Measurements from ENCODE around the gene NOP14.
"Not testable (repeated sequence)": the region's sequence is repeated elsewhere in the genome, so short reads cannot be mapped to it uniquely, and the experiment has no call there.

NOP14 gene

GRCh38 chr4:2950221-2950989, 12.8 kb downstream of the NOP14 start:
- DNase-seq (ENCODE audit: insufficient read length, low spot score) = no peak
- 0 out of 2 replicates have a peak, but pooled peaks have one; percentile 20 for TF ChIP-seq POLR2A (IDR thresholded peaks at IDR 0.05; ENCODE audit: low read depth, low read length)
- no peak for TF ChIP-seq POU2F2 (IDR thresholded peaks at IDR 0.05; ENCODE audit: low read depth, low read length)
- no peak for TF ChIP-seq POLR2AphosphoS5 (IDR thresholded peaks at IDR 0.05; ENCODE audit: low read depth, low read length)
- no peak for TF ChIP-seq PAX5 (IDR thresholded peaks at IDR 0.05; ENCODE audit: insufficient read depth, low read length, severe bottlenecking)
- TF ChIP-seq TAF1 (IDR thresholded peaks at IDR 0.05; ENCODE audit: low read depth, low read length) = no peak
- FAIRE-seq = no peak

- TF ChIP-seq SPI1 (IDR thresholded peaks at IDR 0.05; ENCODE audit: low read depth, low read length) = no peak
- no peak for TF ChIP-seq POLR2A (IDR thresholded peaks at IDR 0.05; ENCODE audit: low read depth, low read length)
- DNase-seq (ENCODE audit: insufficient read length, low spot score) (no peak), FAIRE-seq (no peak)
Observed at GRCh38 chr4:2949782-2950125, 13.5 kb downstream of the NOP14 start.

GRCh38 chr4:2948895-2949781, 14.1 kb downstream of the NOP14 start:
- FAIRE-seq (no peak), DNase-seq (ENCODE audit: insufficient read length, low spot score) (no peak)
- TF ChIP-seq SPI1 (IDR thresholded peaks at IDR 0.05; ENCODE audit: low read depth, low read length) = no peak
- TF ChIP-seq PAX5 (IDR thresholded peaks at IDR 0.05; ENCODE audit: insufficient read depth, low read length, severe bottlenecking) = no peak
- TF ChIP-seq POLR2AphosphoS5 (IDR thresholded peaks at IDR 0.05; ENCODE audit: low read depth, low read length) = no peak
- no peak for TF ChIP-seq TAF1 (IDR thresholded peaks at IDR 0.05; ENCODE audit: low read depth, low read length)
- no peak for TF ChIP-seq POU2F2 (IDR thresholded peaks at IDR 0.05; ENCODE audit: low read depth, low read length)
- no peak for TF ChIP-seq POLR2A (IDR thresholded peaks at IDR 0.05; ENCODE audit: low read depth, low read length)

- FAIRE-seq (no peak), DNase-seq (ENCODE audit: insufficient read length, low spot score) (no peak)
- TF ChIP-seq POLR2AphosphoS5 (IDR thresholded peaks at IDR 0.05; ENCODE audit: low read depth, low read length) = no peak
- TF ChIP-seq TAF1 (IDR thresholded peaks at IDR 0.05; ENCODE audit: low read depth, low read length) = no peak
- no peak for TF ChIP-seq POU2F2 (IDR thresholded peaks at IDR 0.05; ENCODE audit: low read depth, low read length)
- no peak for TF ChIP-seq PAX5 (IDR thresholded peaks at IDR 0.05; ENCODE audit: insufficient read depth, low read length, severe bottlenecking)
- TF ChIP-seq POLR2A (IDR thresholded peaks at IDR 0.05; ENCODE audit: low read depth, low read length) = no peak
- no peak for TF ChIP-seq SPI1 (IDR thresholded peaks at IDR 0.05; ENCODE audit: low read depth, low read length)
Observed at GRCh38 chr4:2947926-2948325, 15.3 kb downstream of the NOP14 start.

GRCh38 chr4:2946812-2947600, 16.2 kb downstream of the NOP14 start:
- TF ChIP-seq PAX5 (IDR thresholded peaks at IDR 0.05; ENCODE audit: insufficient read depth, low read length, severe bottlenecking) (no peak), POLR2AphosphoS5 (IDR thresholded peaks at IDR 0.05; ENCODE audit: low read depth, low read length) (no peak), POLR2A (IDR thresholded peaks at IDR 0.05; ENCODE audit: low read depth, low read length) (no peak), SPI1 (IDR thresholded peaks at IDR 0.05; ENCODE audit: low read depth, low read length) (no peak), POU2F2 (IDR thresholded peaks at IDR 0.05; ENCODE audit: low read depth, low read length) (no peak)
- DNase-seq (ENCODE audit: insufficient read length, low spot score) (no peak), FAIRE-seq (no peak)

GRCh38 chr4:2945619-2946604, 17.3 kb downstream of the NOP14 start:
- TF ChIP-seq POLR2AphosphoS5 (IDR thresholded peaks at IDR 0.05; ENCODE audit: low read depth, low read length) = 0 out of 2 replicates have a peak, but pooled peaks have one; percentile 30
- DNase-seq (ENCODE audit: insufficient read length, low spot score); FAIRE-seq: not testable (repeated sequence)

- no peak for DNase-seq (ENCODE audit: insufficient read length, low spot score)
- no peak for TF ChIP-seq POLR2AphosphoS5 (IDR thresholded peaks at IDR 0.05; ENCODE audit: low read depth, low read length)
- no peak for TF ChIP-seq PAX5 (IDR thresholded peaks at IDR 0.05; ENCODE audit: insufficient read depth, low read length, severe bottlenecking)
- TF ChIP-seq SPI1 (IDR thresholded peaks at IDR 0.05; ENCODE audit: low read depth, low read length) = no peak
- no peak for TF ChIP-seq POLR2A (IDR thresholded peaks at IDR 0.05; ENCODE audit: low read depth, low read length)
- no peak for TF ChIP-seq TAF1 (IDR thresholded peaks at IDR 0.05; ENCODE audit: low read depth, low read length)
- no peak for TF ChIP-seq POU2F2 (IDR thresholded peaks at IDR 0.05; ENCODE audit: low read depth, low read length)
- no peak for FAIRE-seq
Observed at GRCh38 chr4:2944586-2945526, 18.4 kb downstream of the NOP14 start.

- DNase-seq (ENCODE audit: insufficient read length, low spot score) (no peak), FAIRE-seq (no peak)
Observed at GRCh38 chr4:2944091-2944482, 19.1 kb downstream of the NOP14 start.

More at GRCh38 chr4:2944091-2944482, 19.1 kb downstream of the NOP14 start:
- TF ChIP-seq SPI1 (IDR thresholded peaks at IDR 0.05; ENCODE audit: low read depth, low read length) (no peak), PAX5 (IDR thresholded peaks at IDR 0.05; ENCODE audit: insufficient read depth, low read length, severe bottlenecking) (no peak), POLR2A (IDR thresholded peaks at IDR 0.05; ENCODE audit: low read depth, low read length) (no peak), TAF1 (IDR thresholded peaks at IDR 0.05; ENCODE audit: low read depth, low read length) (no peak), POLR2AphosphoS5 (IDR thresholded peaks at IDR 0.05; ENCODE audit: low read depth, low read length) (no peak), POU2F2 (IDR thresholded peaks at IDR 0.05; ENCODE audit: low read depth, low read length) (no peak)

Data from GM12891 (cell line).